NCI-H128 (cell line): ENCODE results near the gene TMEM80.
"Not testable (repeated sequence)": the region's sequence is repeated elsewhere in the genome, so short reads cannot be mapped to it uniquely, and the experiment has no call there.

Experiments
- DNase-seq: peaks from one replicate; lab custom pipeline; 2025; ENCODE audit not compliant: unreplicated experiment; lab: John Stamatoyannopoulos, UW

Gene TMEM80

GRCh38 chr11:720642-721246 is 25.1 kb downstream of the TMEM80 start:
- DNase-seq, result no peak

- no peak for DNase-seq
Measured at GRCh38 chr11:721247-721740, 25.7 kb downstream of the TMEM80 start.

- no peak for DNase-seq
Measured at GRCh38 chr11:721741-722345, 26.2 kb downstream of the TMEM80 start.

GRCh38 chr11:722346-722811 is 26.8 kb downstream of the TMEM80 start:
- DNase-seq, result no peak

GRCh38 chr11:723120-723883 is 27.7 kb downstream of the TMEM80 start:
- DNase-seq, result no peak

- no peak for DNase-seq
Measured at GRCh38 chr11:724049-724777, 28.6 kb downstream of the TMEM80 start.

GRCh38 chr11:724778-725386 is 29.3 kb downstream of the TMEM80 start:
- no peak for DNase-seq

GRCh38 chr11:725624-726202 is 30.1 kb downstream of the TMEM80 start:
- no peak for DNase-seq

- peak; percentile 57 for DNase-seq
Measured at GRCh38 chr11:726278-727220, 30.9 kb downstream of the TMEM80 start.

- no peak for DNase-seq
Measured at GRCh38 chr11:727281-727701, 31.7 kb downstream of the TMEM80 start.

GRCh38 chr11:727859-728748 is 32.5 kb downstream of the TMEM80 start:
- peak; percentile 52 for DNase-seq

- DNase-seq, result no peak
Measured at GRCh38 chr11:728901-729491, 33.4 kb downstream of the TMEM80 start.

- no peak for DNase-seq
Measured at GRCh38 chr11:729492-730074, 34.0 kb downstream of the TMEM80 start.

- no peak for DNase-seq
Measured at GRCh38 chr11:733072-733471, 37.5 kb downstream of the TMEM80 start.

- DNase-seq, result not testable (repeated sequence)
Measured at GRCh38 chr11:734541-734940, 38.9 kb downstream of the TMEM80 start.

- no peak for DNase-seq
Measured at GRCh38 chr11:737366-737765, 41.8 kb downstream of the TMEM80 start.

GRCh38 chr11:737899-738298 is 42.3 kb downstream of the TMEM80 start:
- DNase-seq, result not testable (repeated sequence)

GRCh38 chr11:742156-742546 is 46.5 kb downstream of the TMEM80 start:
- DNase-seq, result no peak
